ENCODE data around the gene REV1. TPM values are rescaled to one million over a fixed set of nuclear protein-coding genes. Genes with fewer than 3 reads are reported as not detected.

Gene REV1
- total and polyA plus RNA-seq, 2 of the 8 experiments (the other 6 are each of a cell fraction or from before 2014, with no cell fraction given), result 16.6 to 34.3 TPM

- TF ChIP-seq CTCF (IDR thresholded peaks at IDR 0.05; ENCODE audit: control extremely low read depth in 1 of 3, insufficient read depth in 1 of 3, low read depth in 1 of 3, low read length in 3 of 3) (no peak), BACH1 (IDR thresholded peaks at IDR 0.05; ENCODE audit: low read length) (no peak), EZH2 (IDR thresholded peaks at IDR 0.05; ENCODE audit: low read depth, low read length, severe bottlenecking) (no peak), ASH2L (IDR thresholded peaks at IDR 0.05; ENCODE audit: low read length) (no peak), CTBP2 (IDR thresholded peaks at IDR 0.05; ENCODE audit: borderline replicate concordance, insufficient read depth, insufficient read length, low read length) (no peak)
- TF ChIP-seq, protein P1, sequence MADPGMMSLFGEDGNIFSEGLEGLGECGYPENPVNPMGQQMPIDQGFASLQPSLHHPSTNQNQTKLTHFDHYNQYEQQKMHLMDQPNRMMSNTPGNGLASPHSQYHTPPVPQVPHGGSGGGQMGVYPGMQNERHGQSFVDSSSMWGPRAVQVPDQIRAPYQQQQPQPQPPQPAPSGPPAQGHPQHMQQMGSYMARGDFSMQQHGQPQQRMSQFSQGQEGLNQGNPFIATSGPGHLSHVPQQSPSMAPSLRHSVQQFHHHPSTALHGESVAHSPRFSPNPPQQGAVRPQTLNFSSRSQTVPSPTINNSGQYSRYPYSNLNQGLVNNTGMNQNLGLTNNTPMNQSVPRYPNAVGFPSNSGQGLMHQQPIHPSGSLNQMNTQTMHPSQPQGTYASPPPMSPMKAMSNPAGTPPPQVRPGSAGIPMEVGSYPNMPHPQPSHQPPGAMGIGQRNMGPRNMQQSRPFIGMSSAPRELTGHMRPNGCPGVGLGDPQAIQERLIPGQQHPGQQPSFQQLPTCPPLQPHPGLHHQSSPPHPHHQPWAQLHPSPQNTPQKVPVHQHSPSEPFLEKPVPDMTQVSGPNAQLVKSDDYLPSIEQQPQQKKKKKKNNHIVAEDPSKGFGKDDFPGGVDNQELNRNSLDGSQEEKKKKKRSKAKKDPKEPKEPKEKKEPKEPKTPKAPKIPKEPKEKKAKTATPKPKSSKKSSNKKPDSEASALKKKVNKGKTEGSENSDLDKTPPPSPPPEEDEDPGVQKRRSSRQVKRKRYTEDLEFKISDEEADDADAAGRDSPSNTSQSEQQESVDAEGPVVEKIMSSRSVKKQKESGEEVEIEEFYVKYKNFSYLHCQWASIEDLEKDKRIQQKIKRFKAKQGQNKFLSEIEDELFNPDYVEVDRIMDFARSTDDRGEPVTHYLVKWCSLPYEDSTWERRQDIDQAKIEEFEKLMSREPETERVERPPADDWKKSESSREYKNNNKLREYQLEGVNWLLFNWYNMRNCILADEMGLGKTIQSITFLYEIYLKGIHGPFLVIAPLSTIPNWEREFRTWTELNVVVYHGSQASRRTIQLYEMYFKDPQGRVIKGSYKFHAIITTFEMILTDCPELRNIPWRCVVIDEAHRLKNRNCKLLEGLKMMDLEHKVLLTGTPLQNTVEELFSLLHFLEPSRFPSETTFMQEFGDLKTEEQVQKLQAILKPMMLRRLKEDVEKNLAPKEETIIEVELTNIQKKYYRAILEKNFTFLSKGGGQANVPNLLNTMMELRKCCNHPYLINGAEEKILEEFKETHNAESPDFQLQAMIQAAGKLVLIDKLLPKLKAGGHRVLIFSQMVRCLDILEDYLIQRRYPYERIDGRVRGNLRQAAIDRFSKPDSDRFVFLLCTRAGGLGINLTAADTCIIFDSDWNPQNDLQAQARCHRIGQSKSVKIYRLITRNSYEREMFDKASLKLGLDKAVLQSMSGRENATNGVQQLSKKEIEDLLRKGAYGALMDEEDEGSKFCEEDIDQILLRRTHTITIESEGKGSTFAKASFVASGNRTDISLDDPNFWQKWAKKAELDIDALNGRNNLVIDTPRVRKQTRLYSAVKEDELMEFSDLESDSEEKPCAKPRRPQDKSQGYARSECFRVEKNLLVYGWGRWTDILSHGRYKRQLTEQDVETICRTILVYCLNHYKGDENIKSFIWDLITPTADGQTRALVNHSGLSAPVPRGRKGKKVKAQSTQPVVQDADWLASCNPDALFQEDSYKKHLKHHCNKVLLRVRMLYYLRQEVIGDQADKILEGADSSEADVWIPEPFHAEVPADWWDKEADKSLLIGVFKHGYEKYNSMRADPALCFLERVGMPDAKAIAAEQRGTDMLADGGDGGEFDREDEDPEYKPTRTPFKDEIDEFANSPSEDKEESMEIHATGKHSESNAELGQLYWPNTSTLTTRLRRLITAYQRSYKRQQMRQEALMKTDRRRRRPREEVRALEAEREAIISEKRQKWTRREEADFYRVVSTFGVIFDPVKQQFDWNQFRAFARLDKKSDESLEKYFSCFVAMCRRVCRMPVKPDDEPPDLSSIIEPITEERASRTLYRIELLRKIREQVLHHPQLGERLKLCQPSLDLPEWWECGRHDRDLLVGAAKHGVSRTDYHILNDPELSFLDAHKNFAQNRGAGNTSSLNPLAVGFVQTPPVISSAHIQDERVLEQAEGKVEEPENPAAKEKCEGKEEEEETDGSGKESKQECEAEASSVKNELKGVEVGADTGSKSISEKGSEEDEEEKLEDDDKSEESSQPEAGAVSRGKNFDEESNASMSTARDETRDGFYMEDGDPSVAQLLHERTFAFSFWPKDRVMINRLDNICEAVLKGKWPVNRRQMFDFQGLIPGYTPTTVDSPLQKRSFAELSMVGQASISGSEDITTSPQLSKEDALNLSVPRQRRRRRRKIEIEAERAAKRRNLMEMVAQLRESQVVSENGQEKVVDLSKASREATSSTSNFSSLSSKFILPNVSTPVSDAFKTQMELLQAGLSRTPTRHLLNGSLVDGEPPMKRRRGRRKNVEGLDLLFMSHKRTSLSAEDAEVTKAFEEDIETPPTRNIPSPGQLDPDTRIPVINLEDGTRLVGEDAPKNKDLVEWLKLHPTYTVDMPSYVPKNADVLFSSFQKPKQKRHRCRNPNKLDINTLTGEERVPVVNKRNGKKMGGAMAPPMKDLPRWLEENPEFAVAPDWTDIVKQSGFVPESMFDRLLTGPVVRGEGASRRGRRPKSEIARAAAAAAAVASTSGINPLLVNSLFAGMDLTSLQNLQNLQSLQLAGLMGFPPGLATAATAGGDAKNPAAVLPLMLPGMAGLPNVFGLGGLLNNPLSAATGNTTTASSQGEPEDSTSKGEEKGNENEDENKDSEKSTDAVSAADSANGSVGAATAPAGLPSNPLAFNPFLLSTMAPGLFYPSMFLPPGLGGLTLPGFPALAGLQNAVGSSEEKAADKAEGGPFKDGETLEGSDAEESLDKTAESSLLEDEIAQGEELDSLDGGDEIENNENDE (IDR thresholded peaks at IDR 0.05; ENCODE audit: insufficient replicate concordance, low read length), result no peak
Observed at GRCh38 chr2:99373144-99373543, 116.7 kb downstream of the REV1 start (continued).

All from H1 (cell line).